ENCODE results near the gene OSMR.

The OSMR gene

GRCh38 chr5:38871790-38872551 lies 26.2 kb downstream of the OSMR start:
- no peak for DNase-seq (ENCODE audit: low read depth)

DNA sequence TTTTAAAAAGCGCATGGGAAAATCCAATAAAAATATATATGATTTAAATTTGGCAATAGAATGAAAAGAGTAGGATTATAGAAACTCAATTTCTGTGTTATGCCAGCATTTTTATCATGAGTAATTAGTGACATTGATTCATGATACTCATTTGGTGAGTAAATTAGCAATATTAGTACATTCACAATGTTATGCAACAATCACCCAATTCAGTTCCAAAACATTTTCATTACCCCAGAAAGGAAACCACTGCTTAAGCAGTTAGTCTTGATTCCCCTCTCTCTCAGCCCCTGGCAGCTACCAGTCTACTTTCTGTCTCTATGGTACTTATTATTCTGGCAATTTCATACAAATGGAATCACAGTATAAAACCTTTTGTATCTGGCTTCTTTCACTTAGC lies 27.0 kb downstream of the OSMR start:
- no peak for DNase-seq (ENCODE audit: low read depth)

DNA sequence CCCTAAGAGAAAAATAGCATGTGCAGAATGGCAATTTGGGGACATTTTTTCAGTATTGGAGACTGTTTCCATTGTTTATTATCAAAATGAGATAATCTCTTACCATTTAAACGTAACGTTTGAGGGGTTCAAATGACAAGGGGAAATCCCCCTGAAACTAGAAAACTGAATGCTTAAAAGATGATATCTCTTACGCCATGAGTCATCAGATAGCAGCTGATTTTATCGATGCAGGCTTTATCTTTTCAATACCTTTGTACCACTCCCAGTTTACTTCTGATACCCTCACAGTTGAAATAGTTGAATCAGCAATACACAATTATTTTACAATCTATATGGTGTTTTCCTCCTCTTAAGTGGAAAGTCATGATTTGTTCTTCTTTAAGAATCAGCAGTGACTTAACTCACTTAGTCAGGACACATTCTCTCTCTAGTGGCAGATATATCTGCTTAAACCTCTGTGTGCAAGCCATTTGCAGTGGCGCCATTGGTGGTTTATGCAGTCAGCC lies 29.2 kb downstream of the OSMR start:
- no peak for DNase-seq (ENCODE audit: low read depth)

- DNase-seq (ENCODE audit: low read depth): no peak
Measured at GRCh38 chr5:38878391-38879077, 32.7 kb downstream of the OSMR start.

DNA sequence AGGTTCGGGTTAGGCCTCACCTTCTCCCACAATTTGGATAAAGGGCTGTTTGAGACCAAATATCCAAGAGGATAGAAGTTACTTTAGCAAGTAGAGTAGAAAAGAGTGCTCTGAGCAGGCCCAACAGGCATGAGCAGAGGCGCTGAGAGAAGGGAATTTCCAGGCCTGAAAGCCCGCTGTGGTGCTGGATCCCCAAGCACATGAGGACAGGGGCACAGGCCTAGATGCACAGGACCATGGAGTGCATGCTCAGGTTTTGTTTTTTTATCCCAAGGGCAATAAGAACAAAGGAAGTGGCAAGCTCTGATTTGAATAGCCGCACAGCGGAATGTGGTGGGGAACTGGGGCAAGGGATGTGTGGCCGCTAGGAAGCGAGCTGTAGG lies 33.3 kb downstream of the OSMR start:
- DNase-seq (ENCODE audit: low read depth): no peak

- DNase-seq (ENCODE audit: low read depth): no peak
Measured at GRCh38 chr5:38883842-38884241, 38.0 kb downstream of the OSMR start.

DNA sequence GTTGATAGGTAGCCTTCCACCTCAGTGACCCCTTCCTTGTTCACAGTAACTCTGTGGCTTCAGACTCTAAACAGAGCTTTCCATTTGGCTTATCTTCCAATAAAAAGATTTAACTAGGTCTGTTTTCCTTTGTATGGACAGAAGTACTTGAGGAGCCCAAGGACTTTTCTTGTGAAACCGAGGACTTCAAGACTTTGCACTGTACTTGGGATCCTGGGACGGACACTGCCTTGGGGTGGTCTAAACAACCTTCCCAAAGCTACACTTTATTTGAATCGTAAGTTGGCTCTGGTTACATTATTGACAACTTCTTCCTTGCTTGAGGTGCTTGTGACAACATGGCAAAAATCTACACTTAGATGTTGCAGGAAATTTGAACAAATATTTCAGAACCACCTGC lies 39.4 kb downstream of the OSMR start:
- no peak for DNase-seq (ENCODE audit: low read depth)

- DNase-seq (ENCODE audit: low read depth): no peak
Measured at GRCh38 chr5:38888041-38888440, 42.2 kb downstream of the OSMR start.

- no peak for DNase-seq (ENCODE audit: low read depth)
Measured at GRCh38 chr5:38889424-38889823, 43.6 kb downstream of the OSMR start.

- no peak for DNase-seq (ENCODE audit: low read depth)
Measured at GRCh38 chr5:38891563-38891962, 45.8 kb downstream of the OSMR start.

DNA sequence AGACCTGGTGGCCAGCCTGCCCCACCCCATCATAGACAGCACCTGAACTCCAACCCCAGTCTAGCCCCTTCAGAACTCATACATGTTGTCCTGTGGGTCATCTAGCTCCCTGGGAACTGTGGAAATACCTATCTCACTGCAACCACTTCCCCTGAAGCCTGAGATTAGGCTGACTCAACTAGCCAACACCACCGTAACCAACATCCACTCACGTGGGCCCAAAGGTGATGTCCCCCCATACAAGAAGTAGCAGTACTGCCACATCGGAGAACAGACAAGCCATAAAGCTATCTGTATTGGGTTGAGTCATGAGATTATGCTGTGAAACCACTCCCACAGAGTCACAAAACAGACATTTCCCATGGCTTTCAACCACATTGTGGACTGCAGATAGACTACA lies 46.6 kb downstream of the OSMR start:
- no peak for DNase-seq (ENCODE audit: low read depth)

GRCh38 chr5:38896760-38897159 lies 50.9 kb downstream of the OSMR start:
- no peak for DNase-seq (ENCODE audit: low read depth)

- no peak for DNase-seq (ENCODE audit: low read depth)
Measured at GRCh38 chr5:38899936-38900335, 54.1 kb downstream of the OSMR start.

GRCh38 chr5:38905516-38905915 lies 59.7 kb downstream of the OSMR start:
- no peak for DNase-seq (ENCODE audit: low read depth)

GRCh38 chr5:38906503-38906902 lies 60.7 kb downstream of the OSMR start:
- DNase-seq (ENCODE audit: low read depth): no peak

- no peak for DNase-seq (ENCODE audit: low read depth)
Measured at GRCh38 chr5:38911933-38912332, 66.1 kb downstream of the OSMR start.

DNA sequence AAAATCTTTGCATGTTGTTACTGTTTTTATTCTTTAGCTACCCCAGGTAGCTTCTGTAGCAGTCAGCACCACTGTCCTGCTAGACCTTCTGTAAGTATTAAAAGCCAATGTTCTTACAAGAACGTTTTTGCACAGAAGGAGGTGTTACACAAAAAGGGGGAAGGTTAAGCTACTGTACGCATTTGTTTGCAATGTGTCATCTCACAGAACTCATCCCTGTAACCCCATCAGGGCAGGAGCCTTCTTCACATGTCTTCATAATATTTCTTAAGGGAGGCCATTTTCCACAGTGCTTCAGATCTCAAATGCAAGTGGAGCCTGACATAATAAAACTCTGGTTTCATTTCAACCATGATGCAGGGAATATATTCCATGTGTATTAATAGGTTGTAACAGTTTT lies 67.9 kb downstream of the OSMR start:
- no peak for DNase-seq (ENCODE audit: low read depth)

- no peak for DNase-seq (ENCODE audit: low read depth)
Measured at GRCh38 chr5:38916802-38917201, 71.0 kb downstream of the OSMR start.

DNA sequence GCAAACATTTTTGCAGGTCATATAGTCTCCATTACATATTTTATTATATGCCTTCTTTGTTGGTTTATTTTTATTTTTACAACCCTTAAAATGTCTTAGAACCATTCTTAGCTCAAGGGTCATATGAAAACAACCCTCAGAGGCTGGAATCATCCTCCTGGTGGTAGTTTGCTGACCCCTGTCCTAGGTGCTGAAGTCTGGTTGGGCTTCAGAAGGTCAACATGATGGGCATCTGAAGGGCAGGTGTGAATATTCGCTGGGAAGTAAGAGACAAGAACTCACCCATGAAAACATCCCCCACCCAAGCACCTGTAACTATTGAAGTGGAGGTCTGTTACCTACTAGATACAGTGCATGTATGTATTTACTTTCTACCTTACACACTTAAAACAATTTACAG lies 75.4 kb downstream of the OSMR start:
- DNase-seq (ENCODE audit: low read depth): no peak

DNA sequence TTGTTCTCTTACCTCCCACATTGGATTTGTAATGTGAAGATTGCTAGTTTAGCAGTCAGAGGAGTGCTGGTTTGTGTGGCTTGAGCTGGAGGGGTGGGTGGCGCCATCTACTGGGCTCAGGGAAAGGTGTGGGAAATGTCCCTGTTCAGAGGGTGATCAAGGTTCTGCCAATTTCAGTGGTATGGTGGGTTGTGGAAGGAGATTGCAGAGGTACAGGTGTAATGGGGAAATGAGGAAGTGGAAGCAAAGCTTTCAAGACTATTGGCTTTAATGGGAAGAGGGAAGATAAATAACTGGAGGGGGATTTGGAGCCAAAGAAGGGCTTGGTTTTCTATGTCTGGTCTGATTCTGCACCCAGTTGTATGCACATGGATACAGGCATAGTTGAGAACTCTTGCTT lies 76.4 kb downstream of the OSMR start:
- DNase-seq (ENCODE audit: low read depth): peak; percentile 23

DNA sequence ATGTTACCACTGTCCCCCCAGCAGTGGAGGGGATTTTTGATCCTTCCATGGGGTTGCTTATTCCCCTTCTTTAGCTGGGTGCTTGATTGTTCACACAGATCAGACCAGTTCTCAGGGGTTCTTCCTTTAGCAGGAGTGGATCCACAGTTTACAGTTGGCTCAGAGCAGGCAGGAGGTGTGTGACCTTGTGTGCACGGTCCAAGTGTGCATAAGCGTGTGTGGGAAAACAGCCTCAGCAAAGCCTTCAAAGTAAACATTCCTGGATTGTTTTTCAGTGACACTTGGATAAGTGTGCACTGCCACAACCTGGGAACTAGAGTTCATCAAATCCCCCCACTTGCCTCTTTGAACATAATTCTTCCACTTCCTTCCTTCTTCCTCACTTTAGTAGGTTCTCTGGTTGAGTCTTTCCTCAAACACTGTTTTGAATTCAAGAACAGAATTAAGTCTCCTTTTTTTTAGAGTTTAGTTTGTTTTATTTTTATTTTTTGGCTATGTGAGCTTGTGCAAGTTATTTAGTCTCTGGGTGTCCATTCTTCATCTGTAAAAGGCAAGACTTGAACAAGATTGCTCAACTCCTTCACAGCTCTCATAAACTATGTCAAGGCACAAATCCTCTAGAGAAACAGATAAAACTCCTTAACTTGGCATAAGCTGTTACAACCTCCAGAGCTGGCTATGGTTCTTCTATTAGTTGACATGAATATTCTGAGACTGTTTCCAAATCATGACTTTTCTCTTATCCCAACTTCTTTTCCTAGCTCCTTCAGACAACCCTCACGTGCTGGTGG lies 78.0 kb downstream of the OSMR start:
- DNase-seq (ENCODE audit: low read depth): no peak

DNA sequence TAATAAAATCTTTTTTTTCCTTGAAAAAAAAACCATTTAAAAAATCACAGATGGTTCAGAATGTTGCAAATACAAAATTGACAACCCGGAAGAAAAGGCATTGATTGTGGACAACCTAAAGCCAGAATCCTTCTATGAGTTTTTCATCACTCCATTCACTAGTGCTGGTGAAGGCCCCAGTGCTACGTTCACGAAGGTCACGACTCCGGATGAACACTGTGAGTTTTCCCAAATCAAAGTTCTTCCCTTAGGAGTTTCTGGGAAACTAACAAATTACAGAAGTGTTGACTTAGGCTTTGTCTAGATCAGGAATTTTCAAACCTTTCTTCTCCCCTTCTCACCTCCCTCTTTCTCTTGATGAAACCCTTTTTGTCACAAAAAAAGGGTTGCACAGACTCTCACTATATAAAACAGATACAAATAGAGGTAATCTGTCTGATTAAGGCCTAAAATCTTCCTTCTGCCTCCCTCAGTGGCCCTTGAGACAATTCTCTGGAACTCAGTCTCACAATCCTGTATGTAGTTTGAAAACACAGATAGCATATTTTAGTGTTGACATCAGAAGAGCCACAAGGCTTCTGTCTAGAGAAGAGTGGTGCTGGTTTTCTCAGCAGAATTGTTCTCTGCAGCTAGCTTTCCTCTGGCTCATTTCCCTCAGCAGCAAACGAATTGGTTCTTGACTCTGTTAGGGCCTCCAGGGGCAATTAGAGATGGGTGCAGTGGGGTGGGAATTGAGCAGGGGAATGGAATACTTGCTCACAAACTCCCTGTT lies 79.5 kb downstream of the OSMR start:
- DNase-seq (ENCODE audit: low read depth): no peak
